ENCODE results near the gene TINCR. TPM values are rescaled to one million over a fixed set of nuclear protein-coding genes. Genes with fewer than 3 reads are reported as not detected.

The TINCR gene
- polyA plus RNA-seq, 1 donor from 2014 or later = 2.0 TPM

DNA sequence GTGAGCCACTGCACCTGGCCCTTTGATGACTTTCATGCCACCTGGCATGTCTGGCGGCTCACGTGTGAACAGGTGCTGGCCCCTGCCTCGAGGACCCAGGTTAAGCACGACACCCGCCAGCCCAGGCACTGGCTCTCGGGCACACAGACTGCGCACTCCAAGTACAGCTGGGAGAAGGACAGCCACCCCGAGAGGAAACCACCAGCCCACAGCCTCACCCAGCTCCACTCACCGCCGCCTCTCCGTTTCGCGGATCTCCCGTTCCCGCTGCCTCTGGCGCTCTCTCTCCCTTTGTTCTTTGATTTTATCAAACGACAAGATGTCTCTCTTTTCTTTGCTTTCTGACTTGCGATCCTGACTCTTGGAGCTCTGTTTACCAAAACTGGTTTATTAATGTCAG, 27.4 kb upstream of the TINCR start:
- H3K27me3 ChIP-seq (ENCODE audit: insufficient read depth, low read depth, low read length) = no peaks in the 10 kb centered on the region
- no peaks in the 10 kb centered on the region for H3K9me3 ChIP-seq (ENCODE audit: low read length)
- no peak overlapping the region for H3K4me3 ChIP-seq (ENCODE audit: low read length)
- H3K9ac ChIP-seq (ENCODE audit: low read length) = no peak overlapping the region
- H2AFZ ChIP-seq (ENCODE audit: low read depth, low read length) = no peak overlapping the region
- no peak for TF ChIP-seq TAF1 (IDR thresholded peaks at IDR 0.05; ENCODE audit: low read depth)
- no peak for TF ChIP-seq POLR2AphosphoS5 (IDR thresholded peaks at IDR 0.05)
- TF ChIP-seq EP300 (conservative IDR thresholded peaks at IDR 0.05; ENCODE audit: poor library complexity, severe bottlenecking) = no peak
- TF ChIP-seq REST (IDR thresholded peaks at IDR 0.05; ENCODE audit: borderline replicate concordance) = no peak
- TF ChIP-seq, protein P1, sequence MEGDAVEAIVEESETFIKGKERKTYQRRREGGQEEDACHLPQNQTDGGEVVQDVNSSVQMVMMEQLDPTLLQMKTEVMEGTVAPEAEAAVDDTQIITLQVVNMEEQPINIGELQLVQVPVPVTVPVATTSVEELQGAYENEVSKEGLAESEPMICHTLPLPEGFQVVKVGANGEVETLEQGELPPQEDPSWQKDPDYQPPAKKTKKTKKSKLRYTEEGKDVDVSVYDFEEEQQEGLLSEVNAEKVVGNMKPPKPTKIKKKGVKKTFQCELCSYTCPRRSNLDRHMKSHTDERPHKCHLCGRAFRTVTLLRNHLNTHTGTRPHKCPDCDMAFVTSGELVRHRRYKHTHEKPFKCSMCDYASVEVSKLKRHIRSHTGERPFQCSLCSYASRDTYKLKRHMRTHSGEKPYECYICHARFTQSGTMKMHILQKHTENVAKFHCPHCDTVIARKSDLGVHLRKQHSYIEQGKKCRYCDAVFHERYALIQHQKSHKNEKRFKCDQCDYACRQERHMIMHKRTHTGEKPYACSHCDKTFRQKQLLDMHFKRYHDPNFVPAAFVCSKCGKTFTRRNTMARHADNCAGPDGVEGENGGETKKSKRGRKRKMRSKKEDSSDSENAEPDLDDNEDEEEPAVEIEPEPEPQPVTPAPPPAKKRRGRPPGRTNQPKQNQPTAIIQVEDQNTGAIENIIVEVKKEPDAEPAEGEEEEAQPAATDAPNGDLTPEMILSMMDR (IDR thresholded peaks at IDR 0.05; ENCODE audit: poor library complexity, severe bottlenecking) = no peak
- no peak for TF ChIP-seq RAD21 (conservative IDR thresholded peaks at IDR 0.05)
- TF ChIP-seq EZH2 (IDR thresholded peaks at IDR 0.05; ENCODE audit: borderline replicate concordance, insufficient read depth, low read length, poor library complexity, severe bottlenecking) = no peak
- no peak for TF ChIP-seq SMC3 (conservative IDR thresholded peaks at IDR 0.05; ENCODE audit: poor library complexity)
- TF ChIP-seq MXI1 (conservative IDR thresholded peaks at IDR 0.05; ENCODE audit: poor library complexity, severe bottlenecking) = no peak
- H3K27ac ChIP-seq (ENCODE audit: low read length) = no peak overlapping the region
- no peaks in the 10 kb centered on the region for H4K20me1 ChIP-seq (ENCODE audit: insufficient read depth)
- H3F3A ChIP-seq (ENCODE audit: insufficient read depth, low read length, poor library complexity, severe bottlenecking) = no peaks in the 10 kb centered on the region
- H3K36me3 ChIP-seq (ENCODE audit: insufficient read depth, low read length) = no peaks in the 10 kb centered on the region
- H3K9me2 ChIP-seq (ENCODE audit: insufficient read depth, low read length) = no peaks in the 10 kb centered on the region
- no peaks in the 10 kb centered on the region for H3K79me2 ChIP-seq (replicated peaks; ENCODE audit: insufficient read depth, low read length)
- no peak overlapping the region for H3K4me2 ChIP-seq (ENCODE audit: low read length)

DNA sequence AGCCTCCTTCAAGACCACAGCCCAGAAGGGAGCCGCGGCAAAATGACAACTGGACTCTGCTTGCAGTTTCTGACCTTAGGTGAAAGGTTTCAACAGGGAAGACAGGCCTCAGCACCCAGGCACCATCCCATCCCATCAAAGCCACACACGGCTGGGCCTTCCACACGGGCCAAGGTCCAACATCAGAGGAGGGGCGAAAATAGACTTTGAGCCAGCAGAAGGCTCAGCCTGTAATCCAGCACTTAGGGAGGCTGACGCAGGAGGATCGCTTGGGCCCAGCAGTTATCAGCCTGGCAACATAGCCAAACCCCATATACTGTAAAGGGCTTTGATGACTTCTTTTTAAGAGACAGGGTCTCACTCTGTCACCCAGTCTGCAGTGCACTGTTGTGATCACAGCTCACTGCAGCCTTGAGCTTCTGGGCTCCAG, 26.8 kb upstream of the TINCR start:
- Histone ChIP-seq H3K27me3 (ENCODE audit: insufficient read depth, low read depth, low read length) (no peaks in the 10 kb centered on the region), H2AFZ (ENCODE audit: low read depth, low read length) (no peak overlapping the region), H3K36me3 (ENCODE audit: insufficient read depth, low read length) (no peaks in the 10 kb centered on the region), H3K9me3 (ENCODE audit: low read length) (no peaks in the 10 kb centered on the region), H3K27ac (ENCODE audit: low read length) (no peak overlapping the region), H4K20me1 (ENCODE audit: insufficient read depth) (no peaks in the 10 kb centered on the region), H3K4me3 (ENCODE audit: low read length) (no peak overlapping the region), H3K4me2 (ENCODE audit: low read length) (no peak overlapping the region), H3K79me2 (replicated peaks; ENCODE audit: insufficient read depth, low read length) (no peaks in the 10 kb centered on the region), H3K9ac (ENCODE audit: low read length) (no peak overlapping the region), H3K9me2 (ENCODE audit: insufficient read depth, low read length) (no peaks in the 10 kb centered on the region), H3F3A (ENCODE audit: insufficient read depth, low read length, poor library complexity, severe bottlenecking) (no peaks in the 10 kb centered on the region)
- no peak for TF ChIP-seq EZH2 (IDR thresholded peaks at IDR 0.05; ENCODE audit: borderline replicate concordance, insufficient read depth, low read length, poor library complexity, severe bottlenecking)

Data from neural cell (in vitro differentiated cells).